Effector memory CD8-positive, alpha-beta T cell (primary cell): ENCODE measurements around the gene ZNF462.
"Not testable (repeated sequence)": the region's sequence is repeated elsewhere in the genome, so short reads cannot be mapped to it uniquely, and the experiment has no call there.

ENCODE experiments used
- ATAC-seq: fragments of 150-1000 bp; cut with Tn5 transposase; replicated peaks from 2 replicates; pipeline ENCODE4 v1.10.0; 2021; ENCODE audit warnings: mild to moderate bottlenecking, moderate library complexity
- DNase-seq, 3 experiments: peaks; one replicate each; pipeline ENCODE4 v3.0.0; 2021
- H3K27ac Mint-ChIP-seq, 2 donors: one replicate each; pipeline ENCODE4 v1.8.0; 2022; ENCODE audit warnings: mild to moderate bottlenecking in 2 of 2, mixed read lengths in 2 of 2, moderate library complexity in 2 of 2
- H3K27me3 Mint-ChIP-seq, 2 donors: one replicate each; pipeline ENCODE4 v1.8.0; 2022; ENCODE audit warnings: mixed read lengths in 2 of 2
- H3K36me3 Mint-ChIP-seq: one replicate; pipeline ENCODE4 v1.8.0; 2022; ENCODE audit warnings: mild to moderate bottlenecking, moderate library complexity, mixed read lengths; ENCODE audit not compliant: insufficient read depth
- H3K4me1 Mint-ChIP-seq, 2 donors: one replicate each; pipeline ENCODE4 v1.8.0; 2022; ENCODE audit warnings: low read depth in 2 of 2, mixed read lengths in 2 of 2
- H3K4me3 Mint-ChIP-seq, 2 donors: one replicate each; pipeline ENCODE4 v1.8.0; 2022; ENCODE audit warnings: mild to moderate bottlenecking in 2 of 2, mixed read lengths in 2 of 2, moderate library complexity in 2 of 2
- H3K9me3 Mint-ChIP-seq, 2 donors: one replicate each; pipeline ENCODE4 v1.8.0; 2022; ENCODE audit warnings: mixed read lengths in 2 of 2

Gene ZNF462

GRCh38 chr9:106974341-106974740 is 111.4 kb downstream of the ZNF462 start:
- Mint-ChIP-seq H3K36me3 (no peaks in the 10 kb centered on the region), H3K27ac (no peak overlapping the region), H3K27me3 (no peaks in the 10 kb centered on the region), H3K9me3 (peaks cover 0 to 2% of the 10 kb centered on the region in 2 donors), H3K4me1 (no peaks in the 10 kb centered on the region), H3K4me3 (no peak overlapping the region)
- no peak for ATAC-seq
- DNase-seq, result no peak

GRCh38 chr9:106976772-106977171 is 113.8 kb downstream of the ZNF462 start:
- Mint-ChIP-seq H3K36me3 (no peaks in the 10 kb centered on the region), H3K9me3 (peaks cover 0 to 3% of the 10 kb centered on the region in 2 donors), H3K4me1 (no peaks in the 10 kb centered on the region), H3K4me3 (no peak overlapping the region), H3K27me3 (no peaks in the 10 kb centered on the region), H3K27ac (no peak overlapping the region)
- DNase-seq, result no peak
- ATAC-seq, result no peak

- H3K9me3 Mint-ChIP-seq, result peaks cover 0 to 3% of the 10 kb centered on the region in 2 donors
- H3K4me3 Mint-ChIP-seq, result no peak overlapping the region
- ATAC-seq (no peak), DNase-seq (no peak)
- no peak overlapping the region for H3K27ac Mint-ChIP-seq
- no peaks in the 10 kb centered on the region for H3K4me1 Mint-ChIP-seq
- no peaks in the 10 kb centered on the region for H3K27me3 Mint-ChIP-seq
- no peaks in the 10 kb centered on the region for H3K36me3 Mint-ChIP-seq
Measured at GRCh38 chr9:106980551-106981101, 117.7 kb downstream of the ZNF462 start.

- no peak for DNase-seq
- no peaks in the 10 kb centered on the region for H3K27me3 Mint-ChIP-seq
- H3K27ac Mint-ChIP-seq, result no peak overlapping the region
- peaks cover 0 to 3% of the 10 kb centered on the region in 2 donors for H3K9me3 Mint-ChIP-seq
- H3K36me3 Mint-ChIP-seq, result no peaks in the 10 kb centered on the region
- H3K4me3 Mint-ChIP-seq, result no peak overlapping the region
- no peak for ATAC-seq
- H3K4me1 Mint-ChIP-seq, result no peaks in the 10 kb centered on the region
Measured at GRCh38 chr9:106981396-106982287, 118.7 kb downstream of the ZNF462 start.

GRCh38 chr9:106982636-106983035 is 119.7 kb downstream of the ZNF462 start:
- Mint-ChIP-seq H3K4me3 (no peak overlapping the region), H3K27me3 (no peaks in the 10 kb centered on the region), H3K9me3 (peaks cover 0 to 3% of the 10 kb centered on the region in 2 donors), H3K4me1 (no peaks in the 10 kb centered on the region), H3K36me3 (no peaks in the 10 kb centered on the region), H3K27ac (no peak overlapping the region)
- DNase-seq (no peak), ATAC-seq (no peak)

- Mint-ChIP-seq H3K9me3 (peaks cover 0 to 5% of the 10 kb centered on the region in 2 donors), H3K36me3 (no peaks in the 10 kb centered on the region), H3K4me3 (no peak overlapping the region), H3K27me3 (no peaks in the 10 kb centered on the region), H3K4me1 (no peaks in the 10 kb centered on the region), H3K27ac (no peak overlapping the region)
- DNase-seq (no peak), ATAC-seq (no peak)
Measured at GRCh38 chr9:106983346-106983745, 120.4 kb downstream of the ZNF462 start.

GRCh38 chr9:106989904-106990303 is 126.9 kb downstream of the ZNF462 start:
- H3K36me3 Mint-ChIP-seq, ATAC-seq, H3K9me3 Mint-ChIP-seq, DNase-seq, H3K4me3 Mint-ChIP-seq, H3K27ac Mint-ChIP-seq, H3K27me3 Mint-ChIP-seq, H3K4me1 Mint-ChIP-seq: not testable (repeated sequence)

- DNase-seq, result no peak
- H3K4me1 Mint-ChIP-seq, result no peaks in the 10 kb centered on the region
- H3K9me3 Mint-ChIP-seq, result peaks cover 0 to 2% of the 10 kb centered on the region in 2 donors
- no peak overlapping the region for H3K4me3 Mint-ChIP-seq
- no peak overlapping the region for H3K27ac Mint-ChIP-seq
- ATAC-seq, result no peak
- H3K27me3 Mint-ChIP-seq, result no peaks in the 10 kb centered on the region
- H3K36me3 Mint-ChIP-seq, result no peaks in the 10 kb centered on the region
Measured at GRCh38 chr9:106992186-106992585, 129.2 kb downstream of the ZNF462 start.

- DNase-seq (no peak), ATAC-seq (no peak)
- no peaks in the 10 kb centered on the region for H3K27me3 Mint-ChIP-seq
- no peaks in the 10 kb centered on the region for H3K36me3 Mint-ChIP-seq
- no peaks in the 10 kb centered on the region for H3K9me3 Mint-ChIP-seq
- no peak overlapping the region for H3K27ac Mint-ChIP-seq
- no peaks in the 10 kb centered on the region for H3K4me1 Mint-ChIP-seq
- H3K4me3 Mint-ChIP-seq, result no peak overlapping the region
Measured at GRCh38 chr9:106993603-106994002, 130.6 kb downstream of the ZNF462 start.

GRCh38 chr9:106994463-106994862 is 131.5 kb downstream of the ZNF462 start:
- no peaks in the 10 kb centered on the region for H3K36me3 Mint-ChIP-seq
- ATAC-seq (no peak), DNase-seq (no peak)
- H3K27ac Mint-ChIP-seq, result no peak overlapping the region
- no peaks in the 10 kb centered on the region for H3K9me3 Mint-ChIP-seq
- H3K27me3 Mint-ChIP-seq, result no peaks in the 10 kb centered on the region
- H3K4me3 Mint-ChIP-seq, result no peak overlapping the region
- no peaks in the 10 kb centered on the region for H3K4me1 Mint-ChIP-seq

GRCh38 chr9:107000218-107000617 is 137.3 kb downstream of the ZNF462 start:
- Mint-ChIP-seq H3K36me3 (no peaks in the 10 kb centered on the region), H3K4me1 (no peaks in the 10 kb centered on the region), H3K4me3 (no peak overlapping the region), H3K27me3 (no peaks in the 10 kb centered on the region), H3K9me3 (no peaks in the 10 kb centered on the region), H3K27ac (no peak overlapping the region)
- ATAC-seq (no peak), DNase-seq (no peak)

GRCh38 chr9:107005201-107005600 is 142.2 kb downstream of the ZNF462 start:
- DNase-seq, result no peak
- peaks cover 0 to 1% of the 10 kb centered on the region in 2 donors for H3K9me3 Mint-ChIP-seq
- no peaks in the 10 kb centered on the region for H3K36me3 Mint-ChIP-seq
- H3K27ac Mint-ChIP-seq, result no peak overlapping the region
- no peak overlapping the region for H3K4me3 Mint-ChIP-seq
- ATAC-seq, result no peak
- no peaks in the 10 kb centered on the region for H3K4me1 Mint-ChIP-seq
- H3K27me3 Mint-ChIP-seq, result no peaks in the 10 kb centered on the region

- ATAC-seq, result no peak
- no peak overlapping the region for H3K4me3 Mint-ChIP-seq
- DNase-seq, result no peak
Measured at GRCh38 chr9:107007402-107007801, 144.4 kb downstream of the ZNF462 start.

GRCh38 chr9:107008011-107008410 is 145.0 kb downstream of the ZNF462 start:
- Mint-ChIP-seq H3K36me3 (no peaks in the 10 kb centered on the region), H3K27me3 (no peaks in the 10 kb centered on the region), H3K9me3 (peaks cover 0 to 5% of the 10 kb centered on the region in 2 donors), H3K27ac (no peak overlapping the region), H3K4me1 (no peaks in the 10 kb centered on the region), H3K4me3 (no peak overlapping the region)
- ATAC-seq, result no peak
- DNase-seq, result no peak

More at GRCh38 chr9:107007402-107007801, 144.4 kb downstream of the ZNF462 start:
- Mint-ChIP-seq H3K27ac (no peak overlapping the region), H3K9me3 (peaks cover 0 to 5% of the 10 kb centered on the region in 2 donors), H3K27me3 (no peaks in the 10 kb centered on the region), H3K36me3 (no peaks in the 10 kb centered on the region), H3K4me1 (no peaks in the 10 kb centered on the region)
